ENCODE measurements around the gene HECW1.
"Not testable (repeated sequence)": the region's sequence is repeated elsewhere in the genome, so short reads cannot be mapped to it uniquely, and the experiment has no call there.

HECW1 gene

GRCh38 chr7:43112459-43112940 is at the start of gene HECW1:
Gene HECW1 (plus strand): TSS chr7:43112647. CDS start chr7:43243906, 131,259 bp downstream.
- no peak for DNase-seq

GRCh38 chr7:43071604-43072003 is 40.8 kb upstream of the HECW1 start:
- DNase-seq, result no peak

GRCh38 chr7:43072530-43072929 is 39.9 kb upstream of the HECW1 start:
- DNase-seq, result no peak

- not testable (repeated sequence) for DNase-seq
These were observed 38.6 kb upstream of the HECW1 start for GRCh38 chr7:43073811-43074210.

- no peak for DNase-seq
These were observed 36.2 kb upstream of the HECW1 start for GRCh38 chr7:43076189-43076605.

- DNase-seq, result no peak
These were observed 35.8 kb upstream of the HECW1 start for GRCh38 chr7:43076606-43077005.

- no peak for DNase-seq
These were observed 35.2 kb upstream of the HECW1 start for GRCh38 chr7:43077285-43077684.

GRCh38 chr7:43077732-43078391 is 34.6 kb upstream of the HECW1 start:
- DNase-seq, result no peak

GRCh38 chr7:43078794-43079193 is 33.7 kb upstream of the HECW1 start:
- no peak for DNase-seq

- no peak for DNase-seq
These were observed 30.8 kb upstream of the HECW1 start for GRCh38 chr7:43081603-43082002.

GRCh38 chr7:43083106-43083505 is 29.3 kb upstream of the HECW1 start:
- DNase-seq, result no peak

GRCh38 chr7:43085017-43085416 is 27.4 kb upstream of the HECW1 start:
- DNase-seq, result no peak

GRCh38 chr7:43085992-43086391 is 26.5 kb upstream of the HECW1 start:
- no peak for DNase-seq

GRCh38 chr7:43092819-43093218 is 19.6 kb upstream of the HECW1 start:
- DNase-seq, result no peak

GRCh38 chr7:43096875-43097274 is 15.6 kb upstream of the HECW1 start:
- DNase-seq, result no peak

- DNase-seq, result no peak
These were observed 12.7 kb upstream of the HECW1 start for GRCh38 chr7:43099750-43100149.

- no peak for DNase-seq
These were observed 7.5 kb upstream of the HECW1 start for GRCh38 chr7:43104874-43105520.

GRCh38 chr7:43105521-43106120 is 6.8 kb upstream of the HECW1 start:
- peak; percentile 28 for DNase-seq

- DNase-seq, result peak; percentile 57
These were observed 4.0 kb upstream of the HECW1 start for GRCh38 chr7:43108255-43109011.

- no peak for DNase-seq
These were observed 1.5 kb upstream of the HECW1 start for GRCh38 chr7:43110791-43111535.

- DNase-seq, result no peak
These were observed 603 bp upstream of the HECW1 start for GRCh38 chr7:43111630-43112458.

Measured in SHP77 treated with DMSO at 0.1 percent for 48 hours (cell line).